Neural cell (in vitro differentiated cells): ENCODE measurements around the gene PIK3CG.

Source experiments
- EP300 ChIP-seq: fragments of 450-650 bp; conservative IDR thresholded peaks from 2 replicates; pipeline ENCODE4 v1.6.1; 2014; ENCODE audit warnings: antibody characterized with exemption, mild to moderate bottlenecking, moderate library complexity; ENCODE audit not compliant: poor library complexity, severe bottlenecking
- EZH2 ChIP-seq: fragments of 200-600, 300-800 bp; shearing (Covaris generic), sonication (generic); IDR thresholded peaks from 2 replicates; pipeline ENCODE4 v1.6.1; 2014; ENCODE audit warnings: antibody characterized with exemption, low read length, borderline replicate concordance, mild to moderate bottlenecking; ENCODE audit not compliant: insufficient read depth, poor library complexity, severe bottlenecking
- POLR2AphosphoS5 ChIP-seq: IDR thresholded peaks from 2 replicates; pipeline ENCODE4 v1.6.1; 2012
- RAD21 ChIP-seq: fragments of 450-650 bp; conservative IDR thresholded peaks from 2 replicates; pipeline ENCODE4 v1.6.1; 2014; ENCODE audit warnings: antibody characterized with exemption, mild to moderate bottlenecking, moderate library complexity
- TAF1 ChIP-seq: IDR thresholded peaks from 2 replicates; pipeline ENCODE4 v1.6.1; 2012; ENCODE audit warnings: low read depth
- TF ChIP-seq, protein P1 (sequence below): fragments of 450-650 bp; IDR thresholded peaks from 2 replicates; pipeline ENCODE4 v1.5.1; 2014; ENCODE audit warnings: antibody characterized with exemption, mild to moderate bottlenecking, moderate library complexity; ENCODE audit not compliant: poor library complexity, severe bottlenecking

DNA sequence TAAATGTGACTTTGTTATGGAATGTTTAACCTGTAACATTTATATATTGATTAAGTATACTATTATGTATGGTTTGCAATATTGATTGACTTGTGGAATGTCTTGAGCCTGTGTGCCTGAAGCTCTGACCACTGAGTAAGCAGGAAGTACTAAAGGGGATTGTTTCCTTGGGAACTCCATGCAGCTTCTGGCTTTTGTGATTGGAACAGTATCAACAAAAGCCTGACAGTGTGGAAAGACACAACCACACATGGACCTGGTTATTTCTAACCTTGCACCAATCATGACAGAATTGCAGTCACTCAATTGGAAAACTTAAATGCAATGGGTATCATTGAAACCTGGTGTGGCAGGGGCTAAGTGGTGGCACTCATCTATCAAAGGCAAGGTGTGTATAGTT lies 45.5 kb upstream of the PIK3CG start:
- TF ChIP-seq, protein P1, sequence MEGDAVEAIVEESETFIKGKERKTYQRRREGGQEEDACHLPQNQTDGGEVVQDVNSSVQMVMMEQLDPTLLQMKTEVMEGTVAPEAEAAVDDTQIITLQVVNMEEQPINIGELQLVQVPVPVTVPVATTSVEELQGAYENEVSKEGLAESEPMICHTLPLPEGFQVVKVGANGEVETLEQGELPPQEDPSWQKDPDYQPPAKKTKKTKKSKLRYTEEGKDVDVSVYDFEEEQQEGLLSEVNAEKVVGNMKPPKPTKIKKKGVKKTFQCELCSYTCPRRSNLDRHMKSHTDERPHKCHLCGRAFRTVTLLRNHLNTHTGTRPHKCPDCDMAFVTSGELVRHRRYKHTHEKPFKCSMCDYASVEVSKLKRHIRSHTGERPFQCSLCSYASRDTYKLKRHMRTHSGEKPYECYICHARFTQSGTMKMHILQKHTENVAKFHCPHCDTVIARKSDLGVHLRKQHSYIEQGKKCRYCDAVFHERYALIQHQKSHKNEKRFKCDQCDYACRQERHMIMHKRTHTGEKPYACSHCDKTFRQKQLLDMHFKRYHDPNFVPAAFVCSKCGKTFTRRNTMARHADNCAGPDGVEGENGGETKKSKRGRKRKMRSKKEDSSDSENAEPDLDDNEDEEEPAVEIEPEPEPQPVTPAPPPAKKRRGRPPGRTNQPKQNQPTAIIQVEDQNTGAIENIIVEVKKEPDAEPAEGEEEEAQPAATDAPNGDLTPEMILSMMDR = no peak
- TF ChIP-seq RAD21 = no peak
- TF ChIP-seq EP300 = no peak
- no peak for TF ChIP-seq EZH2
- TF ChIP-seq TAF1 = no peak
- no peak for TF ChIP-seq POLR2AphosphoS5
